Panc1 (cell line): ENCODE data around the gene TUBB2B.

Experiments
- POLR2AphosphoS5 ChIP-seq: IDR thresholded peaks from 2 replicates; pipeline ENCODE4 v1.6.1; 2012; ENCODE audit warnings: mild to moderate bottlenecking, low read depth, low read length, moderate library complexity
- TCF7L2 ChIP-seq: IDR thresholded peaks from 2 replicates; pipeline ENCODE4 v1.6.1; 2011; ENCODE audit warnings: mild to moderate bottlenecking, low read depth, low read length, inconsistent platforms
- TF ChIP-seq, protein P1 (sequence below): fragments of 450-650 bp; IDR thresholded peaks from 2 replicates; pipeline ENCODE4 v1.5.1; 2017; ENCODE audit warnings: mild to moderate bottlenecking

DNA sequence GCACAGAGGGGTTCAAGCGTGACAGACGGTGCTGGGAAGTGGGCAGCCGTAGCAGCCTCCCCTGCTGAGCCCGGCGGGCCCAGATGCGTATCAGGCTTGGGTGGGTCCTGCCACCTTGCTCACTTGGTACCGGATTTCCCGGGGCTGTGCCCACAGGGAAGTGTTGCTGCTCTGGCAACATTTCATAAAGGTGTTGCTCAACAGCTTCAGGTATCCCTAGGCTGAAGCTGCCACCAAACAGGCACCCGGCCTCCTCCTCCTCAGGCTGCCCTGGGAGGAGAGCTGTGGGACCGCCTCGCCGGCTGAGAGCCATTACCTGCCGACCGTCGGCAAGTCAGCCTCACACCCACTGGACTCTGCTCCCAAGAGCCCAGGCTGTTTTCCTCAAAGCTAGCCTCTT lies 42.8 kb upstream of the TUBB2B start:
- TF ChIP-seq, protein P1, sequence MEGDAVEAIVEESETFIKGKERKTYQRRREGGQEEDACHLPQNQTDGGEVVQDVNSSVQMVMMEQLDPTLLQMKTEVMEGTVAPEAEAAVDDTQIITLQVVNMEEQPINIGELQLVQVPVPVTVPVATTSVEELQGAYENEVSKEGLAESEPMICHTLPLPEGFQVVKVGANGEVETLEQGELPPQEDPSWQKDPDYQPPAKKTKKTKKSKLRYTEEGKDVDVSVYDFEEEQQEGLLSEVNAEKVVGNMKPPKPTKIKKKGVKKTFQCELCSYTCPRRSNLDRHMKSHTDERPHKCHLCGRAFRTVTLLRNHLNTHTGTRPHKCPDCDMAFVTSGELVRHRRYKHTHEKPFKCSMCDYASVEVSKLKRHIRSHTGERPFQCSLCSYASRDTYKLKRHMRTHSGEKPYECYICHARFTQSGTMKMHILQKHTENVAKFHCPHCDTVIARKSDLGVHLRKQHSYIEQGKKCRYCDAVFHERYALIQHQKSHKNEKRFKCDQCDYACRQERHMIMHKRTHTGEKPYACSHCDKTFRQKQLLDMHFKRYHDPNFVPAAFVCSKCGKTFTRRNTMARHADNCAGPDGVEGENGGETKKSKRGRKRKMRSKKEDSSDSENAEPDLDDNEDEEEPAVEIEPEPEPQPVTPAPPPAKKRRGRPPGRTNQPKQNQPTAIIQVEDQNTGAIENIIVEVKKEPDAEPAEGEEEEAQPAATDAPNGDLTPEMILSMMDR: no peak
- no peak for TF ChIP-seq POLR2AphosphoS5
- no peak for TF ChIP-seq TCF7L2
